ENCODE results near the gene ZKSCAN5.

- TF ChIP-seq EZH2 (IDR thresholded peaks at IDR 0.05) (no peak), POLR2AphosphoS5 (IDR thresholded peaks at IDR 0.05; ENCODE audit: borderline replicate concordance, low read depth, low read length) (no peak)
Measured at GRCh38 chr7:99456288-99456687, 48.2 kb upstream of the ZKSCAN5 start.

All from SK-N-MC (cell line).